Activated naive CD8-positive, alpha-beta T cell treated with anti-CD3 and anti-CD28 coated beads, Interleukin-2, amount 10 ng/mL, durations not matched to agents 7 days and 5 days (primary cell): ENCODE measurements around the gene PDCD7. TPM values are rescaled to one million over a fixed set of nuclear protein-coding genes. Genes with fewer than 3 reads are reported as not detected.
"Not testable (repeated sequence)": the region's sequence is repeated elsewhere in the genome, so short reads cannot be mapped to it uniquely, and the experiment has no call there.

ENCODE experiments used
- ATAC-seq: fragments of 150-1000 bp; cut with Tn5 transposase; one replicate; pipeline ENCODE4 v1.10.0; 2021; ENCODE audit warnings: low read depth, moderate library complexity
- POLR2A ChIA-PET: fragments of 350-600 bp; sonication (Branson Sonifier 250); formaldehyde crosslinking; loops from one replicate; lab custom pipeline; 2021; ENCODE audit warnings: antibody characterized with exemption; lab: Charles Lee
- DNase-seq: peaks from one replicate; pipeline ENCODE4 v3.0.0; 2021
- H3K27ac Mint-ChIP-seq: one replicate; pipeline ENCODE4 v1.8.0; 2022; ENCODE audit warnings: mild to moderate bottlenecking, mixed read lengths
- H3K27me3 Mint-ChIP-seq: one replicate; pipeline ENCODE4 v1.8.0; 2022; ENCODE audit warnings: mild to moderate bottlenecking, moderate library complexity, mixed read lengths
- H3K36me3 Mint-ChIP-seq: one replicate; pipeline ENCODE4 v1.8.0; 2021; ENCODE audit warnings: mild to moderate bottlenecking, mixed read lengths
- H3K4me1 Mint-ChIP-seq: one replicate; pipeline ENCODE4 v1.8.0; 2021; ENCODE audit warnings: mixed read lengths
- H3K4me3 Mint-ChIP-seq: one replicate; pipeline ENCODE4 v1.8.0; 2022; ENCODE audit warnings: mild to moderate bottlenecking, moderate library complexity, mixed read lengths
- H3K9me3 Mint-ChIP-seq: one replicate; pipeline ENCODE4 v1.8.0; 2021; ENCODE audit warnings: mixed read lengths
- total RNA-seq, 2 experiments: library from RNA; stranded (reverse); gene quantifications; one replicate each; pipeline ENCODE4 v1.2.3, GENCODE V29; 2021

Gene PDCD7
- total RNA-seq, 2 experiments from 2014 or later, result 39.4 to 42.2 TPM

DNA sequence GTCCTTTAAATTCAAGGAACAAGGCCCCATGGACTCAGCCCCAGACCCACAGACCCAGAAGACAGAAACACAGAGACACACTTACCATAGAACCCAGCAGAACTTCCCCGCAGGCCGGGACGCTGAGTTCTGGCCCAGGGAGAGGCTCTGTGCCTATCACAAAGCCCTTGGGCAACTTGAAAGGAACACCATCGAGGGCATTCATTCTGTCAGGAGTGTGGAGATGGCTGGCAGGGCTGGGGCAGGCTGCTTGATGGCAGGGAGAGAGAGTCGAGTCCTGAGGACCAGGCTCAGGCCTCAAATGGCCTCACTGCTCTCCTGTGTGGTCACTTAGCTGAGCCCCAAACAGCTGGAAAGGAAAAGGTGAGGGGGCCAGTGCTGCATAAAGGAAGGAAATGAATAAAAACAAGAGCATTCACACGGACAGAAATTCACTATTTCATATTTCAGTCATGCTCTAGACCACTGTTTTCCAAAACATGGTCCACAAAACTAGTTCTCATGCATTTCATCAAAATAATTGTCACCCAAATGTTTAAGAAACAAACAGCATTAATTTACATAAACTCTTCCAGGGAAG, 27.5 kb downstream of the PDCD7 start:
- no peak for DNase-seq
- Mint-ChIP-seq H3K4me3 (no peak overlapping the region), H3K4me1 (peaks cover 8% of the 10 kb centered on the region), H3K36me3 (peaks cover 5% of the 10 kb centered on the region), H3K27me3 (no peaks in the 10 kb centered on the region), H3K9me3 (no peaks in the 10 kb centered on the region), H3K27ac (no peak overlapping the region)
- POLR2A ChIA-PET, result no interaction called here
- no peak for ATAC-seq

DNA sequence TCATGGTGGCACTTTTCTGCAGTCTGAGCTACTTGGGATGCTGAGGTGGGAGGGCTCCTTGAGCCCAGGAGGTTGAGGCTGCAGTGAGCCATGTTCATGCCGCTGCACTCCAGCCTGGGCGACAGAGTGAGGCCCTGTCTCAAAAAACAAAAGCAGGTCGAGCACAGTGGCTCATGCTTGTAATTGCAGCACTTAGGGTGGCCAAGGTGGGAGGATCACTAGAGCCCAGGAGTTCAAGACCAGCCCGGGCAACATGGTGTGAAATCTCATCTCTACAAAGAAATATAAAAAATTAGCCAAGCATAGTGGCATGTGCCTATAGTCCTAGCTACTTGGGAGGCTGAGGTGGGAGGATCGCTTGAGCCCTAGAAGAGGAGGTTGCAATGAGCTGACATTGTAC, 28.6 kb downstream of the PDCD7 start:
- peaks cover 5% of the 10 kb centered on the region for H3K36me3 Mint-ChIP-seq
- H3K27me3 Mint-ChIP-seq, result no peaks in the 10 kb centered on the region
- ATAC-seq, result no peak
- POLR2A ChIA-PET, result interaction anchor here (0.7 kb wide), 1 partner anchor 51 kb away, joined by 4 read pairs; no protein-coding TSS in a partner anchor
- H3K4me1 Mint-ChIP-seq, result peaks cover 8% of the 10 kb centered on the region
- DNase-seq, result no peak
- no peak overlapping the region for H3K27ac Mint-ChIP-seq
- no peak overlapping the region for H3K4me3 Mint-ChIP-seq
- no peaks in the 10 kb centered on the region for H3K9me3 Mint-ChIP-seq

DNA sequence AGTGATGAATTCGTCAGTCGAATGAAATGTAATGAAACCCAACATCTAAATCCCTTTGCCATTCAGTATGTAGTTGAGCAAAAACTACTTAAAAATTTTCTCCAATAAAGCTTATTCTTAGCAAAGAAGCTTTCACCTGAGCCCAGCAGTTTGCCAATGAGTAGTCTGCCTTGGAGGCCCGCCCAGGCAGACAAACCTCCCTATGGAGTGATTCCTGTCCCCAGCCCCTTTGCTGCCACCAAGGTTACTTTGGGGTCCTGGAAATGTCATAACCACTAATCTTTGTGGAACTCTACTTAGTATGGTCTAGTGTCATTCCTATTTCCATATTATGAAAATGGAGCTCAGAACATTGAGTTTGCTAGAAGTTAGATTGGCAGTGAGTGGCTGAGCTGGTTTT, 30.7 kb downstream of the PDCD7 start:
- no peaks in the 10 kb centered on the region for H3K27me3 Mint-ChIP-seq
- no peak overlapping the region for H3K27ac Mint-ChIP-seq
- DNase-seq (no peak), ATAC-seq (no peak)
- H3K4me1 Mint-ChIP-seq, result peaks cover 8% of the 10 kb centered on the region
- POLR2A ChIA-PET, result no interaction called here
- peaks cover 7% of the 10 kb centered on the region for H3K36me3 Mint-ChIP-seq
- no peaks in the 10 kb centered on the region for H3K9me3 Mint-ChIP-seq
- no peak overlapping the region for H3K4me3 Mint-ChIP-seq

DNA sequence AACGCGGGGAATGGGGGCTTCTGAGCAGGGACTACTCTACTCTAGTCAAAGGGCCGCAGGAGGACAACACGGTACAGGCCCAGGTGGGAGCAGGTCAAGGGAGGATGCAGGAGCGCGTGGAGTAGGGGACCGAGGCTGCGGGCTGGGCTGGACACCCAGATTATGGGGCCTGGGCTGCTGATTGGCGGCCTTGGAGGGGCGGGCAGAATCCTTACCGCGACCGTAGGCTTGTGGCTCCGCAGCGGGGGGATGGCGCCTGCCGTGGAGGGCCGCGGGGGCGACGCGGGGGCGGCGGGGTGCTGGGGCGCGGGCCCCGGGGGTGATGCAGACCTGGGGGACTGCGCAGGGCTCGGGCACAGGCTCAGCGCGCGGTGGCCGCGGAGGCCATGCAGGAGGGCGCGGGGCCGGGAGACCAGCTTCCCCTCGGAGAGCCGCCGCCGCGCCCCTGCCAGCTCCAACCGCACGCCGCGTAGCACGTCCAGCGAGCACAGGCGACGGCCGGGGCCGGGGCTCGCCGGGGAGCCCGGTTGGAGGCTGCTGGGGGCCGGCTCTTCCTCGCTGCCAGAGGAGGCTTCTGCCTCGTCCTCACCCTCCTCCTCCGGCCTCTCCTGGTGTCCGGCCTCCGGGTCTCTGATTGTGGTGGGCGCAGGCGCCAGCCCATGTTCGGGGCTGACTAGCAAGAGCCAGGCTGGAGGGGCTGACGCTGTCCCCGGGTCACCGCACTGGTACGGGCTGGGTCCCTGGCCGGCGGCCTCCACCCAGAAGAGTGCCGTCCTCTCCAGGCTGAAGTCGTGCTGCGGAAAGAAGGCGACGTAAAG, 31.5 kb downstream of the PDCD7 start:
- peaks cover 8% of the 10 kb centered on the region for H3K4me1 Mint-ChIP-seq
- no peaks in the 10 kb centered on the region for H3K27me3 Mint-ChIP-seq
- POLR2A ChIA-PET, result interaction anchor here (0.6 kb wide), 1 partner anchor 741 kb away, joined by 3 read pairs; no protein-coding TSS in a partner anchor
- H3K9me3 Mint-ChIP-seq, result no peaks in the 10 kb centered on the region
- no peak overlapping the region for H3K4me3 Mint-ChIP-seq
- ATAC-seq, result no peak
- peaks cover 7% of the 10 kb centered on the region for H3K36me3 Mint-ChIP-seq
- no peak for DNase-seq
- H3K27ac Mint-ChIP-seq, result no peak overlapping the region

DNA sequence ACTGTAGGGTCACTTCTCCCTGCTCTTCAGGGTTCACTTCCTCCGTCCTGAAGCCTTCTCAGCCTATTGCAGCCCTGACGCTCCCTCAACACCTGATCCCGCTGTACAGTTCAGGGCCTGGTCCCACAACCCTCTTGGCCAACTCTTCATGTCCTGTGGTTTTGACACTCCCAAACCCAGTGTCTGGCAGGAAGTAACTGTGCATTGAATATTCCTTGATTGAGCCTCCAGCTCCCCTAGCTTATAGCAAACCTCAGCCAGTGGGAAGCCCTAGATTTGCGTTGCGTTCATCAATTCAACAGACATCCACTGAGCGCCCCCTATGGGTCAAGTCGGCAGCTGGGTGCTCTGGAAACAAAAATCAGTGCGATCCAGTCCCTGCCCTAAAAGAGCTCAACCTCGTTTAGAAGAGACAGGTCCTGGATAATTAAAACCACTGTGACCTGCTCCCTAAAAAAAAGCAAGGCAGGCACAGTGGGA, 32.2 kb downstream of the PDCD7 start:
- H3K36me3 Mint-ChIP-seq, result peaks cover 7% of the 10 kb centered on the region
- ATAC-seq (no peak), DNase-seq (peak; percentile 64)
- no peaks in the 10 kb centered on the region for H3K9me3 Mint-ChIP-seq
- peaks cover 8% of the 10 kb centered on the region for H3K4me1 Mint-ChIP-seq
- H3K27me3 Mint-ChIP-seq, result no peaks in the 10 kb centered on the region
- H3K4me3 Mint-ChIP-seq, result no peak overlapping the region
- H3K27ac Mint-ChIP-seq, result no peak overlapping the region
- POLR2A ChIA-PET, result interaction anchor here (0.6 kb wide), 1 partner anchor 741 kb away, joined by 3 read pairs; no protein-coding TSS in a partner anchor

DNA sequence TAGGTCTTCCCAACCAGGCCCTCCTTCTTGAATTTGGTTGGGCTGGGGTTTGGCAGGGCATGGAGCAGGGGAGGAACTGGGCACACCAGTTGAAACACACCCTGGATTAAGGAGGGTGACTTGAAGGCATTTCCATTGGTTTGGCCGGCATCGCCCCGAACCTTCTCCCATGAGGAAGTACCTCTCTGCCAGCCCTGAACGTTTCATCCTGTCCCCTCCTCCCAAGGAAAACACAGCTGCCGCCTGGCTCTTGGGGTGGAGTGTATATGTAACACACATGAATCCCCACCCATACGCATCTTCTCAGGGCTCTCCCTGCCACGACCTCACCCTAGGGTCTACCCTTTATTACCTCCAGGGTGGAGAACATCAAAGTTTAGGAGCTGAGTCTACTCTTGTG, 33.2 kb downstream of the PDCD7 start:
- no peak overlapping the region for H3K27ac Mint-ChIP-seq
- POLR2A ChIA-PET, result no interaction called here
- H3K4me3 Mint-ChIP-seq, result no peak overlapping the region
- peaks cover 7% of the 10 kb centered on the region for H3K36me3 Mint-ChIP-seq
- DNase-seq, result no peak
- H3K4me1 Mint-ChIP-seq, result peaks cover 5% of the 10 kb centered on the region
- H3K27me3 Mint-ChIP-seq, result no peaks in the 10 kb centered on the region
- no peak for ATAC-seq
- H3K9me3 Mint-ChIP-seq, result no peaks in the 10 kb centered on the region

DNA sequence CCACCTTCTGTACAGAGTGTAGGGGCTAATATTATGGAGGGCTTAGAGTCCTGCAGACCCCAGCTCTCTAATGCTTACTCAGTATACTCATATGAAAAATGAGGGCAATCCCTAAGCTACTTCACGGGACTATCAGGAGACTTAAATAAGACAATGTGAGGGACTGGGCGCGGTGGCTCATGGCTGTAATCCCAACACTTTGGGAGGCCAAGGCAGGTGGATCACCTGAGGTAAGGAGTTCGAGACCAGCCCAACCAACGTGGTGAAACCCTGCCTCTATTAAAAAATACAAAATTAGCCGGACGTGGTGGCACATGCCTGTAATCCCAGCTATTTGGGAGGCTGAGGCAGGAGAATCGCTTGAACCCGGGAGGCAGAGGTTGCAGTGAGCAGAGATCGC, 33.8 kb downstream of the PDCD7 start:
- POLR2A ChIA-PET, H3K27ac Mint-ChIP-seq, H3K4me3 Mint-ChIP-seq, H3K27me3 Mint-ChIP-seq, H3K36me3 Mint-ChIP-seq, ATAC-seq, H3K9me3 Mint-ChIP-seq, H3K4me1 Mint-ChIP-seq: not testable (repeated sequence)
- DNase-seq, result peak; percentile 10

DNA sequence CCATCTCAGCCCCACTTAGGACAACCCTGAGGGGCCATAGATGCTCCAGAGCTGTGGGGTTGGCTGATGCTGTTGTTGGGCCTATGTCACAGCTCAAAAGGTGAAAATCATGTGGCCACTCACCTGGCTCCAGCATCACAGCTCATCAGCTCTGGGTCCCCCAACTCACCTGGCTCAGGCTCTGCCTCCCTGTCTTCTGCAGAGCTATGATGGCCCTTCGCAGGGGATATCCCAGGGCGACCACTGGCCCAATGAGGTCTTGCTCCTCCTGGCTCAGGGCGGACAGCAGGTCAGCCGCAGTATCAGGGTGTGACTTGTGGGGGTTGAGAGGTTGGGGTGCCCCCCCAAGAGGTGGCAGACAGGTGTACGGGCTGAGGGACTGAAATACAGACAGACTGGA, 34.3 kb downstream of the PDCD7 start:
- Mint-ChIP-seq H3K9me3 (no peaks in the 10 kb centered on the region), H3K36me3 (peaks cover 7% of the 10 kb centered on the region), H3K27me3 (no peaks in the 10 kb centered on the region), H3K4me3 (no peak overlapping the region), H3K4me1 (peaks cover 5% of the 10 kb centered on the region), H3K27ac (no peak overlapping the region)
- DNase-seq, result peak; percentile 20
- ATAC-seq, result no peak
- POLR2A ChIA-PET, result no interaction called here

DNA sequence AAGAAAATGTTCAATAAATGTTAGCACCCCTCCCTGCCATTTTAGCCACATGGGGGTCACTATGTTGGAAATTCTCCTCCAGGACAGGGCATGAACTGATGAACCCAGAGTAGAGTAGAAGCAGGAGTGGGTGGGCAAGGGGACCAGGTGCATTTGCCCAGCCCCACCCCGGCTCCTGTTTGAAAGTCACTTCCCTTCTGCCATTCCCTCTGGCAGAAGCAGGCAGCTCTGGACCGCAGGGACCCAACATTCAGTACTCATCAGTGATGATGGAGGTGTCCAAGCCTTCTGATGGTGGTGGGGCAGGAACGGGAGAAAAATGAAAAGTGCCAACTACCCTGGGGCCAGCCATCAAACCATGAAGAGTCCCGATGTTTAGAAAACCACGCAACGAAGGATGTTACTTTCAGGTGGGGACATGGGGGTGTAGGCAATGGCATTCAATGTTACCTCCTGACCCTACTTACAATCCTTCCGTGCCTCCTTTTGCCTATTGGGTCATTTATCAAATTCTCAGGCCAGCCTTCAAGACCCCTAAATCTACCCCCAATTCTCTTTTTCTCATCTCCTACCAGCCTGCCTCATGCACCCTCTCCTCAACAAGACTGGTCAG, 35.9 kb downstream of the PDCD7 start:
- DNase-seq (no peak), ATAC-seq (no peak)
- Mint-ChIP-seq H3K4me3 (no peak overlapping the region), H3K27ac (no peak overlapping the region), H3K4me1 (peaks cover 5% of the 10 kb centered on the region), H3K9me3 (no peaks in the 10 kb centered on the region), H3K36me3 (peaks cover 7% of the 10 kb centered on the region), H3K27me3 (no peaks in the 10 kb centered on the region)
- POLR2A ChIA-PET, result interaction anchor here (0.6 kb wide), 1 partner anchor 993 kb away, joined by 3 read pairs; no protein-coding TSS in a partner anchor

DNA sequence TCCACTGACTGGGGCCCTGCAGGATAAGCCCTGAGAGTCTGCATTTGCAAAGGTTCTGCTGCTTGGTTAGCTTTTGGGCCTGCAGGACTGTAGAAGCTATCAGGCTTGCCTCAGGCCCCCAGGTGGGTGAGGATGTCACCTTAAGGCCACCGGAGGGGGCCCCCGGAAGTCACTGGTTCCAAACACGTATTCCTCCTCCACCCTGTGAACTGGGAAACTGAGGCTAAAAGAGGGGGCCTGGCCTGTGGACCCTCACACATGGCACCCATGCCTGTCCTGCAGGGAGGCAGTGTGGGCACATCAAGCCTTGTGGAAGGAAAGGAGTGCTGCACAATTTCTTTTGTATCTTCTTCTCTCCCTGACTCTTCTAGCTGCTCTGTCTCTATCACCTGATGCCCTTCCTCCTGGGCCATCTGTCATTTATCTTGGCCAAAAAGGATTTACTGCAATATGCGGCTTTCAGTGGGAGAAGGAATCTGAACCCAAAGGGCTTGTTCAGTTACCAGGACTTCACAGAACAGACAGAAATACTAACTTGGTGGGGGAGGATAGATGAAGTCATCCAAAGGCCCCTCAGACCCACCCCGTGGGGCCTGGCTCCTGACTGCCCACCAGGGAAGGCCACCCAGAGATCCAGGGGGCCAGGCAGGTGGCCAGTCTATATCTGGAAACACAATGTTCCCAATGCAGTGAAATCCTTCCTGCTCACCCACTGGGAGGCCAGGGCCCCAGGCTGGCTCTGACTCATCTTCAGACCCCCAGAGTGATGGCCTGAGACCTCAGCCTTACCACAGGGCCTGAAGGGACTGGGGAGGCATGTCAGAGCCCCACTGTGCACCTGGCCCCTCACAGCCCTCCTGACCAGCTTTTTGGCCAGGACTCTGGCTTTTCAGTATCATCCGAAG, 36.9 kb downstream of the PDCD7 start:
- no peak for ATAC-seq
- POLR2A ChIA-PET, result no interaction called here
- no peak overlapping the region for H3K27ac Mint-ChIP-seq

DNA sequence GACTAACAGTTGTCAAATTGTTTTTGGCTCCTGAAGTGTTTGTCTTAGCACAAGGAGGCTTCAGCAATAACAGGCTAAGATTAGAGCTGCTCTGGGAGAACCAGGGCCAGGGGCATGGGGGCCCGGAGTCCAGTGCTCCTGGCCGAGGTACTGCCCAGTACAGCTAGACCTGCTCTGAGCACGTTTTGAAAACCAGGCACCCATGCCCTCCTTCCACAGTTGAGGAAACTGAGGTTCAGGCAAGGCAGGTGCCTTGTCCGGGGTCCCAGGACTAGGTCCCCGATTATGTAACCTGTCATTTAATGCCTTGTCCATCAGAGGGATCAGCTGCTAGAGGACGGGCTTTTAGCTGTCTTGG, 37.9 kb downstream of the PDCD7 start:
- Mint-ChIP-seq H3K9me3 (no peaks in the 10 kb centered on the region), H3K27me3 (no peaks in the 10 kb centered on the region), H3K27ac (no peak overlapping the region), H3K36me3 (peaks cover 3% of the 10 kb centered on the region), H3K4me1 (no peaks in the 10 kb centered on the region), H3K4me3 (no peak overlapping the region)
- POLR2A ChIA-PET, result no interaction called here
- DNase-seq, result peak; percentile 14
- no peak for ATAC-seq

More for the DNA sequence above, 36.9 kb downstream of the PDCD7 start:
- peaks cover 7% of the 10 kb centered on the region for H3K36me3 Mint-ChIP-seq
- no peaks in the 10 kb centered on the region for H3K9me3 Mint-ChIP-seq
- peaks cover 5% of the 10 kb centered on the region for H3K4me1 Mint-ChIP-seq
- DNase-seq, result peak; percentile 19
- H3K4me3 Mint-ChIP-seq, result no peak overlapping the region
- no peaks in the 10 kb centered on the region for H3K27me3 Mint-ChIP-seq

DNA sequence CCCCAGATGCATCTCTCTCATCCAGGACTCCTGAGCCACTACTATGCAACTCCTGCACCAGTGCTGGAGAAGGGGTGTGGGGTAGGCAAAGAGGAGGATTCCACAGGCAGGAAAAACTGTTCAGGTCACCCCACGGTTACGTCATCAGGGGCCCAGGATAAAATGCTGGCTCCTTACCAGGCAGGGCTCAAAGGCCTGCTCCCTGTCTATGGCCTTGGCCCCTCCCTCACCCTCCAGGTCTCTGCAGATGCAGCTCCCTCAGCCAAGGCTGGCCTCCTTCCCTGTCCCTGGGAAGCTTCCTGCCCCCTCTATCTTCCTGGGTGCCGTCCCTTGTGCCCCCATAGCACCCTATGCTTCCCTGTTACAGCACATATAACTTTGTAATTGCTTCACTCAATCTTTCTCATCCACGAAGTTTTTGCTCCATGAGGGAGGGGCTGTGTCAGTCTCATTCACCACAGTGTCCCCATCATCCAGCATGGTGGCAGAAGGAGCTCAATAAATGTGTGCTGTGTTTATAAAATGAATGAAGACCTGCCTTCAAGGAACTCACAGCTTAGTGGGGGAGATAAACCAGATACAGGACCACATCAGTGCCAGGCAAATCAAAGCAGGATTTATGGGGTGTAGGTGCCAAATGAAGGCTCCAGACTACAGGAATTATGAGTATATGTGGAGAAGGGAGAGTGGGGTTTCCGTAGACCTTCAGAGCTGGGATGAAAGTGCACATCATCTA, 38.4 kb downstream of the PDCD7 start:
- no peaks in the 10 kb centered on the region for H3K9me3 Mint-ChIP-seq
- H3K27ac Mint-ChIP-seq, result no peak overlapping the region

More for the DNA sequence above, 38.4 kb downstream of the PDCD7 start:
- Mint-ChIP-seq H3K4me1 (no peaks in the 10 kb centered on the region), H3K36me3 (peaks cover 3% of the 10 kb centered on the region), H3K27me3 (no peaks in the 10 kb centered on the region), H3K4me3 (no peak overlapping the region)
- POLR2A ChIA-PET, result interaction anchor here (0.5 kb wide), 1 partner anchor 110 kb away, joined by 3 read pairs; no protein-coding TSS in a partner anchor
- ATAC-seq (no peak), DNase-seq (peak; percentile 10)
